ENCODE results near the gene C6orf52. TPM values are rescaled to one million over a fixed set of nuclear protein-coding genes. Genes with fewer than 3 reads are reported as not detected.

C6orf52 gene
- total and polyA plus RNA-seq, 2 of the 13 experiments (the other 11 are each of a cell fraction or from before 2014, with no cell fraction given): 0.50 to 0.53 TPM

- TF ChIP-seq SRSF4 (IDR thresholded peaks at IDR 0.05; ENCODE audit: low read depth, low read length, poor library complexity, severe bottlenecking) (no peak), MAF1 (CRISPR knock-in tag; IDR thresholded peaks at IDR 0.05; ENCODE audit: borderline replicate concordance) (peak; percentile 56; the same call in 1 of the 2 replicates), IRF9 (CRISPR knock-in tag; IDR thresholded peaks at IDR 0.05; ENCODE audit: borderline replicate concordance) (peak; percentile 99), ZNF879 (CRISPR knock-in tag; IDR thresholded peaks at IDR 0.05) (0 out of 2 replicates have a peak, but pooled peaks have one; percentile 86), BCL3 (CRISPR knock-in tag; IDR thresholded peaks at IDR 0.05) (peak; percentile 92), KLF9 (CRISPR knock-in tag; IDR thresholded peaks at IDR 0.05; ENCODE audit: low read depth) (peak; percentile 92; the same call in 1 of the 2 replicates), BRD4 (CRISPR knock-in tag; IDR thresholded peaks at IDR 0.05) (peak; percentile 61; the same call in 1 of the 2 replicates), ZMAT3 (CRISPR knock-in tag; conservative IDR thresholded peaks at IDR 0.05) (peak; percentile 95), NCOR1 (IDR thresholded peaks at IDR 0.05; ENCODE audit: borderline replicate concordance, low read length) (peak; percentile 10; the same call in 1 of the 2 replicates), KLF6 (CRISPR knock-in tag; IDR thresholded peaks at IDR 0.05) (peak; percentile 88), CAMTA2 (CRISPR knock-in tag; IDR thresholded peaks at IDR 0.05; ENCODE audit: borderline replicate concordance) (no peak), RBFOX2 (IDR thresholded peaks at IDR 0.05; ENCODE audit: low read depth, low read length) (peak; percentile 96), ZIK1 (CRISPR knock-in tag; IDR thresholded peaks at IDR 0.05; ENCODE audit: borderline replicate concordance, low read depth) (peak; percentile 89), ELF4 (CRISPR knock-in tag; IDR thresholded peaks at IDR 0.05; ENCODE audit: borderline replicate concordance) (no peak), REL (CRISPR knock-in tag; conservative IDR thresholded peaks at IDR 0.05) (peak; percentile 89; the same call in 1 of the 2 replicates), ZNF547 (CRISPR knock-in tag; IDR thresholded peaks at IDR 0.05) (peak; percentile 89), ZNF24 (IDR thresholded peaks at IDR 0.05) (no peak), SP5 (CRISPR knock-in tag; IDR thresholded peaks at IDR 0.05; ENCODE audit: borderline replicate concordance, low read depth) (peak; percentile 96), ZNF160 (CRISPR knock-in tag; IDR thresholded peaks at IDR 0.05) (peak; percentile 84; the same call in 1 of the 2 replicates), ZFP36L1 (CRISPR knock-in tag; IDR thresholded peaks at IDR 0.05) (peak; percentile 87), ZNF883 (CRISPR knock-in tag; IDR thresholded peaks at IDR 0.05; ENCODE audit: not compliant biosample characterization) (peak; percentile 93), ATAD3A (CRISPR knock-in tag; IDR thresholded peaks at IDR 0.05) (no peak), CHCHD3 (CRISPR knock-in tag; IDR thresholded peaks at IDR 0.05) (peak; percentile 51; the same call in 1 of the 2 replicates), ELF3 (CRISPR knock-in tag; IDR thresholded peaks at IDR 0.05) (peak; percentile 86)
- TF ChIP-seq, protein P1, sequence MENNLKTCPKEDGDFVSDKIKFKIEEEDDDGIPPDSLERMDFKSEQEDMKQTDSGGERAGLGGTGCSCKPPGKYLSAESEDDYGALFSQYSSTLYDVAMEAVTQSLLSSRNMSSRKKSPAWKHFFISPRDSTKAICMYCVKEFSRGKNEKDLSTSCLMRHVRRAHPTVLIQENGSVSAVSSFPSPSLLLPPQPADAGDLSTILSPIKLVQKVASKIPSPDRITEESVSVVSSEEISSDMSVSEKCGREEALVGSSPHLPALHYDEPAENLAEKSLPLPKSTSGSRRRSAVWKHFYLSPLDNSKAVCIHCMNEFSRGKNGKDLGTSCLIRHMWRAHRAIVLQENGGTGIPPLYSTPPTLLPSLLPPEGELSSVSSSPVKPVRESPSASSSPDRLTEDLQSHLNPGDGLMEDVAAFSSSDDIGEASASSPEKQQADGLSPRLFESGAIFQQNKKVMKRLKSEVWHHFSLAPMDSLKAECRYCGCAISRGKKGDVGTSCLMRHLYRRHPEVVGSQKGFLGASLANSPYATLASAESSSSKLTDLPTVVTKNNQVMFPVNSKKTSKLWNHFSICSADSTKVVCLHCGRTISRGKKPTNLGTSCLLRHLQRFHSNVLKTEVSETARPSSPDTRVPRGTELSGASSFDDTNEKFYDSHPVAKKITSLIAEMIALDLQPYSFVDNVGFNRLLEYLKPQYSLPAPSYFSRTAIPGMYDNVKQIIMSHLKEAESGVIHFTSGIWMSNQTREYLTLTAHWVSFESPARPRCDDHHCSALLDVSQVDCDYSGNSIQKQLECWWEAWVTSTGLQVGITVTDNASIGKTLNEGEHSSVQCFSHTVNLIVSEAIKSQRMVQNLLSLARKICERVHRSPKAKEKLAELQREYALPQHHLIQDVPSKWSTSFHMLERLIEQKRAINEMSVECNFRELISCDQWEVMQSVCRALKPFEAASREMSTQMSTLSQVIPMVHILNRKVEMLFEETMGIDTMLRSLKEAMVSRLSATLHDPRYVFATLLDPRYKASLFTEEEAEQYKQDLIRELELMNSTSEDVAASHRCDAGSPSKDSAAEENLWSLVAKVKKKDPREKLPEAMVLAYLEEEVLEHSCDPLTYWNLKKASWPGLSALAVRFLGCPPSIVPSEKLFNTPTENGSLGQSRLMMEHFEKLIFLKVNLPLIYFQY (CRISPR knock-in tag; IDR thresholded peaks at IDR 0.05; ENCODE audit: borderline replicate concordance): 0 out of 2 replicates have a peak, but pooled peaks have one; percentile 16
These were observed 28.6 kb upstream of the C6orf52 start, which contains the start of gene TMEM14C (continued) for GRCh38 chr6:10722820-10723566.
